WERI-Rb-1 (cell line): ENCODE data around the gene PADI4.
A peak's percentile ranks its signal among the peaks of the same experiment; 100 is the strongest.
"Not testable (repeated sequence)": the region's sequence is repeated elsewhere in the genome, so short reads cannot be mapped to it uniquely, and the experiment has no call there.

Source experiments
- DNase-seq: peaks from one replicate; pipeline ENCODE4 v3.0.0-alpha.2; 2020
- H3K27ac ChIP-seq: fragments of 250-450 bp; sonication (Bioruptor Pico); 2 replicates; pipeline ENCODE4 v1.5.1; 2020; ENCODE audit warnings: mild to moderate bottlenecking, moderate library complexity
- H3K27me3 ChIP-seq: fragments of 250-450 bp; sonication (Bioruptor Pico); 2 replicates; pipeline ENCODE4 v1.5.1; 2021; ENCODE audit warnings: mild to moderate bottlenecking, low read depth, moderate library complexity; ENCODE audit not compliant: insufficient read depth, severe bottlenecking
- H3K36me3 ChIP-seq: fragments of 250-450 bp; sonication (Bioruptor Pico); 2 replicates; pipeline ENCODE4 v1.5.1; 2020; ENCODE audit warnings: mild to moderate bottlenecking, moderate library complexity
- H3K4me3 ChIP-seq: 2 replicates; pipeline ENCODE4 v1.5.1; 2011; ENCODE audit warnings: low read depth, mild to moderate bottlenecking, control low read depth, low read length
- H3K9me3 ChIP-seq: fragments of 250-450 bp; sonication (Bioruptor Pico); 2 replicates; pipeline ENCODE4 v1.5.1; 2021; ENCODE audit warnings: mild to moderate bottlenecking, moderate library complexity; ENCODE audit not compliant: severe bottlenecking
- CTCF ChIP-seq: IDR thresholded peaks from 2 replicates; pipeline ENCODE4 v1.5.1; 2011; ENCODE audit warnings: low read depth, mild to moderate bottlenecking, control low read depth, inconsistent platforms, low read length

The PADI4 gene

DNA sequence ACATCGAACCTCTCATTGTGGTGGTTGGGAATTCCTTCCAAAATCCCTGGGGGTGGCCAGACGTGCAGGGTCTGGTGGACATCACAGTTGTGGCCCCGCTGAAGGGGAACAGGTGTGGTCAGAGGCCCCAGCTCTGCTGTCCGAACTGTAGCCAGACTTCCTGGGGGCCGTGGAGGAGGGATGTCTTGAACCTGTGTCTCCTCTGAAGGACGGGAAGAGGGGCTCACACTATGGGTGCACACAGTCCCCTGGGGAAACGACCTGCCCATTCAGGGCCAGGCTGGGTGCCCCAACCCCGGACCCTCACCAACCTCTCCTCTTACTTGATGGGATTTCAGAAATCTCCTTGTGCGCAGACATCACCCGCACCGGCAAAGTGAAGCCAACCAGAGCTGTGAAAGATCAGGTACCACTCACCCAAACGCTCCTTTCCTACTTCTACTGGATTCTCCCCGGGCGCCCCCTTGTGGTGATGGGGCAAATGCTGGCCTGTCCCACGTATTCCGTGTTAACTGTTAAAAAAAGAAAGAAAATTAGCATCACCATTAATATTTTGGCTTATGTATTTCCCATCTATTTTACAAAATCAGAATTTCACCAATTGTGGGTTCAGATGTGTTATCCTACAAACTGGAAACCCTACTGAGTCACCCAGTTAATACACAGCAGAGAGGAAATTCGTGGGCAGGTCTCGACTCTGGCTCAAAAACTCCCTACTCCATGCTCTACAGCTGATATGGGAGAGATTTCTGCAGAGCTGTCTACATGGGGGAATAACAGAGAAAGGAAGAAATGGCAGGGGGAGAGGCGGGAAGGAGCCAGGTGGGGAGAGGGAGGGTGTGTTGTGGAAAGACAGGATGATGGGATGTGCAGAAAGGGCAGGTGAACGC is 28.1 kb downstream of the PADI4 start:
- H3K4me3 ChIP-seq: peak overlapping the region; percentile 12; the same call in 1 of the 2 replicates
- no peaks in the 10 kb centered on the region for H3K27me3 ChIP-seq
- H3K9me3 ChIP-seq: peaks cover 3% of the 10 kb centered on the region
- peak; percentile 74 for TF ChIP-seq CTCF
- no peak overlapping the region for H3K27ac ChIP-seq
- peak; percentile 84 for DNase-seq
- H3K36me3 ChIP-seq: no peaks in the 10 kb centered on the region

GRCh38 chr1:17338706-17339493 is 30.9 kb downstream of the PADI4 start:
- Histone ChIP-seq H3K27me3 (no peaks in the 10 kb centered on the region), H3K9me3 (no peaks in the 10 kb centered on the region), H3K27ac (no peak overlapping the region), H3K4me3 (no peak overlapping the region), H3K36me3 (no peaks in the 10 kb centered on the region)
- TF ChIP-seq CTCF: no peak
- no peak for DNase-seq

DNA sequence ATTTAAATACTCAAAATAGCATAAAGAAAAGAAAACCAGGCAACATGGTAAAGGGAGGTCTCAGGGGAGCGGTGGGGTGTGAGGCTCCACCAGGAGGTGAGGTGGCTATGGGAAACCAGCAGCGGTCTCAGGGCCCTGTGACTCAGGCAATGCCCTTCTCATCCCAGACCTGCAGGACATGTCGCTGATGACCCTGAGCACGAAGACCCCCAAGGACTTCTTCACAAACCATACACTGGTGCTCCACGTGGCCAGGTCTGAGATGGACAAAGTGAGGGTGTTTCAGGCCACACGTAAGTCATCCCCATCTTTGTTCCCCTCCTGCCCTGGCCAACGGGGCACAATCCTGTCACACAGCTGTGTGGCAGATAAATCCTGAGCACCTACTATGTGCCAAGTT is 31.5 kb downstream of the PADI4 start:
- H3K4me3 ChIP-seq: no peak overlapping the region
- no peak overlapping the region for H3K27ac ChIP-seq
- no peak for TF ChIP-seq CTCF
- no peaks in the 10 kb centered on the region for H3K36me3 ChIP-seq
- H3K27me3 ChIP-seq: no peaks in the 10 kb centered on the region
- no peaks in the 10 kb centered on the region for H3K9me3 ChIP-seq
- DNase-seq: no peak

DNA sequence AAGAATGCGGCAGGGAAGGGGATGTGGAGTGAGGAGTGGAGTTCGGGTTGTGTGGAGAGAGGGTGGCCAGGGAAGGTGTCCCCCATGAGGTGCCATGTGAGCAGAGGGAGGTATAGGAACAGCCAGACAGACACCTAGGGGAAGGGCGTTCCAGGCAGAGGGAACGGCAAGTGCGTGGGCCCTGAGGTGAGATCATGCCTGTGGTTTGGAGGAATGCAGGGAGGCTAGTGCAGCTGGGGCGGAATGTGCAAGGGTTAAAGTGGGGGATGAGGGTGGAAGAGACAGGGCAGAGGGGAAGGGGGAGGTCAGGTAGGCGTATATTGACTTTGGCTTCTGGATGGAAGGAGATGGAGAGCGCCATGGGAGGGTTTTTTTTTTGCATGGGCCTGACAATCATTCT is 32.4 kb downstream of the PADI4 start:
- H3K36me3 ChIP-seq: no peaks in the 10 kb centered on the region
- no peak overlapping the region for H3K27ac ChIP-seq
- no peak for DNase-seq
- H3K27me3 ChIP-seq: no peaks in the 10 kb centered on the region
- H3K9me3 ChIP-seq: no peaks in the 10 kb centered on the region
- TF ChIP-seq CTCF: no peak
- no peak overlapping the region for H3K4me3 ChIP-seq

DNA sequence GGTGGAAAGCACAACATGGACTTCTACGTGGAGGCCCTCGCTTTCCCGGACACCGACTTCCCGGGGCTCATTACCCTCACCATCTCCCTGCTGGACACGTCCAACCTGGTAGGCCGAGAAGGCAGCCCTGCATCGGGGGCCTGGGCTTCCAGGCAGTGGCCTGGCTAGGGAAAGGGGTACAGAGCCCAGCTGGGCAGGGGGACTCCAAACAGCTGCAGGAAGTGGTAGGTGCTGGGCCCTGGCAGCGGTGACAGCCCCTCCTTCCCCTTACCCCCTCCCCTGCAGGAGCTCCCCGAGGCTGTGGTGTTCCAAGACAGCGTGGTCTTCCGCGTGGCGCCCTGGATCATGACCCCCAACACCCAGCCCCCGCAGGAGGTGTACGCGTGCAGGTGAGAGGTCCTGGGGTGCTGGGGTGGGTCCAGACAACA is 34.0 kb downstream of the PADI4 start:
- no peak overlapping the region for H3K27ac ChIP-seq
- no peaks in the 10 kb centered on the region for H3K27me3 ChIP-seq
- H3K36me3 ChIP-seq: no peaks in the 10 kb centered on the region
- no peaks in the 10 kb centered on the region for H3K9me3 ChIP-seq
- no peak for TF ChIP-seq CTCF
- no peak for DNase-seq
- H3K4me3 ChIP-seq: no peak overlapping the region

GRCh38 chr1:17345506-17345905 is 37.5 kb downstream of the PADI4 start:
- DNase-seq, H3K36me3 ChIP-seq, H3K4me3 ChIP-seq, H3K27me3 ChIP-seq, H3K9me3 ChIP-seq, H3K27ac ChIP-seq: not testable (repeated sequence)
